Mucosa of stomach (tissue), 1 donor: ENCODE results near the gene GMPR.

Experiments
- H3K27me3 ChIP-seq: one replicate; pipeline ENCODE4 v1.7.0; 2013; ENCODE audit warnings: mild to moderate bottlenecking, low read length; ENCODE audit not compliant: control insufficient read depth, insufficient read depth
- H3K36me3 ChIP-seq: one replicate; pipeline ENCODE4 v1.7.0; 2013; ENCODE audit warnings: low read length; ENCODE audit not compliant: control insufficient read depth, insufficient read depth
- H3K4me1 ChIP-seq: one replicate; pipeline ENCODE4 v1.7.0; 2013; ENCODE audit warnings: mild to moderate bottlenecking, low read length; ENCODE audit not compliant: control insufficient read depth, insufficient read depth
- H3K4me3 ChIP-seq: one replicate; pipeline ENCODE4 v1.7.0; 2013; ENCODE audit warnings: low read length
- H3K9ac ChIP-seq: one replicate; pipeline ENCODE4 v1.7.0; 2013; ENCODE audit warnings: mild to moderate bottlenecking, low read length, moderate library complexity
- H3K9me3 ChIP-seq: one replicate; pipeline ENCODE4 v1.7.0; 2013; ENCODE audit warnings: mild to moderate bottlenecking, low read length, moderate library complexity; ENCODE audit not compliant: control insufficient read depth
- donor health status: Pancreatic carcinoma.

GMPR gene

GRCh38 chr6:16284472-16284871 lies 46.1 kb downstream of the GMPR start:
- Histone ChIP-seq H3K4me3 (no peak overlapping the region), H3K9me3 (no peaks in the 10 kb centered on the region), H3K27me3 (no peaks in the 10 kb centered on the region), H3K9ac (no peak overlapping the region), H3K4me1 (no peaks in the 10 kb centered on the region), H3K36me3 (no peaks in the 10 kb centered on the region)

GRCh38 chr6:16285467-16286150 lies 47.2 kb downstream of the GMPR start:
- Histone ChIP-seq H3K4me1 (no peaks in the 10 kb centered on the region), H3K9ac (no peak overlapping the region), H3K9me3 (no peaks in the 10 kb centered on the region), H3K36me3 (no peaks in the 10 kb centered on the region), H3K27me3 (no peaks in the 10 kb centered on the region), H3K4me3 (no peak overlapping the region)

GRCh38 chr6:16286151-16286522 lies 47.8 kb downstream of the GMPR start:
- no peak overlapping the region for H3K9ac ChIP-seq
- H3K27me3 ChIP-seq = no peaks in the 10 kb centered on the region
- no peaks in the 10 kb centered on the region for H3K36me3 ChIP-seq
- H3K9me3 ChIP-seq = no peaks in the 10 kb centered on the region
- H3K4me3 ChIP-seq = no peak overlapping the region
- no peaks in the 10 kb centered on the region for H3K4me1 ChIP-seq

- Histone ChIP-seq H3K27me3 (no peaks in the 10 kb centered on the region), H3K9ac (no peak overlapping the region), H3K4me3 (no peak overlapping the region), H3K9me3 (no peaks in the 10 kb centered on the region), H3K36me3 (no peaks in the 10 kb centered on the region), H3K4me1 (no peaks in the 10 kb centered on the region)
These were observed 49.8 kb downstream of the GMPR start for GRCh38 chr6:16288163-16288562.

GRCh38 chr6:16291739-16292138 lies 53.4 kb downstream of the GMPR start:
- Histone ChIP-seq H3K4me3 (no peak overlapping the region), H3K4me1 (no peaks in the 10 kb centered on the region), H3K36me3 (no peaks in the 10 kb centered on the region), H3K9ac (no peak overlapping the region), H3K27me3 (no peaks in the 10 kb centered on the region), H3K9me3 (no peaks in the 10 kb centered on the region)

- no peaks in the 10 kb centered on the region for H3K27me3 ChIP-seq
- no peaks in the 10 kb centered on the region for H3K36me3 ChIP-seq
- no peak overlapping the region for H3K4me3 ChIP-seq
- H3K9me3 ChIP-seq = no peaks in the 10 kb centered on the region
- no peak overlapping the region for H3K9ac ChIP-seq
- H3K4me1 ChIP-seq = no peaks in the 10 kb centered on the region
These were observed 54.0 kb downstream of the GMPR start for GRCh38 chr6:16292432-16292831.

- H3K36me3 ChIP-seq = no peaks in the 10 kb centered on the region
- H3K4me1 ChIP-seq = no peaks in the 10 kb centered on the region
- H3K9me3 ChIP-seq = no peaks in the 10 kb centered on the region
- H3K9ac ChIP-seq = no peak overlapping the region
- H3K27me3 ChIP-seq = no peaks in the 10 kb centered on the region
- no peak overlapping the region for H3K4me3 ChIP-seq
These were observed 54.6 kb downstream of the GMPR start for GRCh38 chr6:16292942-16293341.

- H3K9me3 ChIP-seq = no peaks in the 10 kb centered on the region
- no peak overlapping the region for H3K4me3 ChIP-seq
- no peaks in the 10 kb centered on the region for H3K4me1 ChIP-seq
- no peaks in the 10 kb centered on the region for H3K36me3 ChIP-seq
- no peaks in the 10 kb centered on the region for H3K27me3 ChIP-seq
- no peak overlapping the region for H3K9ac ChIP-seq
These were observed 56.0 kb downstream of the GMPR start for GRCh38 chr6:16294371-16294770.

GRCh38 chr6:16295060-16295459 lies 56.7 kb downstream of the GMPR start:
- H3K4me1 ChIP-seq = no peaks in the 10 kb centered on the region
- no peak overlapping the region for H3K9ac ChIP-seq
- H3K4me3 ChIP-seq = no peak overlapping the region
- H3K27me3 ChIP-seq = no peaks in the 10 kb centered on the region
- H3K36me3 ChIP-seq = no peaks in the 10 kb centered on the region
- H3K9me3 ChIP-seq = no peaks in the 10 kb centered on the region

GRCh38 chr6:16295471-16295870 lies 57.1 kb downstream of the GMPR start:
- Histone ChIP-seq H3K36me3 (no peaks in the 10 kb centered on the region), H3K9me3 (no peaks in the 10 kb centered on the region), H3K4me3 (no peak overlapping the region), H3K9ac (no peak overlapping the region), H3K4me1 (no peaks in the 10 kb centered on the region), H3K27me3 (no peaks in the 10 kb centered on the region)

GRCh38 chr6:16296061-16296670 lies 57.8 kb downstream of the GMPR start:
- Histone ChIP-seq H3K4me1 (no peaks in the 10 kb centered on the region), H3K4me3 (no peak overlapping the region)

GRCh38 chr6:16299861-16300260 lies 61.5 kb downstream of the GMPR start:
- Histone ChIP-seq H3K9ac (no peak overlapping the region), H3K27me3 (no peaks in the 10 kb centered on the region), H3K4me1 (no peaks in the 10 kb centered on the region), H3K4me3 (no peak overlapping the region), H3K9me3 (no peaks in the 10 kb centered on the region), H3K36me3 (no peaks in the 10 kb centered on the region)

More at GRCh38 chr6:16296061-16296670, 57.8 kb downstream of the GMPR start:
- no peaks in the 10 kb centered on the region for H3K27me3 ChIP-seq
- H3K9ac ChIP-seq = no peak overlapping the region
- no peaks in the 10 kb centered on the region for H3K9me3 ChIP-seq
- H3K36me3 ChIP-seq = no peaks in the 10 kb centered on the region
